Activated CD8-positive, alpha-beta memory T cell treated with anti-CD3 and anti-CD28 coated beads, Interleukin-2, amount 50 U/mL, for 24 hours (primary cell): ENCODE data around the gene CEP126.

Experiments used
- DNase-seq: peaks from one replicate; pipeline ENCODE4 v3.0.0-alpha.2; 2020; ENCODE audit errors: extremely low read depth

Gene CEP126, protein sequence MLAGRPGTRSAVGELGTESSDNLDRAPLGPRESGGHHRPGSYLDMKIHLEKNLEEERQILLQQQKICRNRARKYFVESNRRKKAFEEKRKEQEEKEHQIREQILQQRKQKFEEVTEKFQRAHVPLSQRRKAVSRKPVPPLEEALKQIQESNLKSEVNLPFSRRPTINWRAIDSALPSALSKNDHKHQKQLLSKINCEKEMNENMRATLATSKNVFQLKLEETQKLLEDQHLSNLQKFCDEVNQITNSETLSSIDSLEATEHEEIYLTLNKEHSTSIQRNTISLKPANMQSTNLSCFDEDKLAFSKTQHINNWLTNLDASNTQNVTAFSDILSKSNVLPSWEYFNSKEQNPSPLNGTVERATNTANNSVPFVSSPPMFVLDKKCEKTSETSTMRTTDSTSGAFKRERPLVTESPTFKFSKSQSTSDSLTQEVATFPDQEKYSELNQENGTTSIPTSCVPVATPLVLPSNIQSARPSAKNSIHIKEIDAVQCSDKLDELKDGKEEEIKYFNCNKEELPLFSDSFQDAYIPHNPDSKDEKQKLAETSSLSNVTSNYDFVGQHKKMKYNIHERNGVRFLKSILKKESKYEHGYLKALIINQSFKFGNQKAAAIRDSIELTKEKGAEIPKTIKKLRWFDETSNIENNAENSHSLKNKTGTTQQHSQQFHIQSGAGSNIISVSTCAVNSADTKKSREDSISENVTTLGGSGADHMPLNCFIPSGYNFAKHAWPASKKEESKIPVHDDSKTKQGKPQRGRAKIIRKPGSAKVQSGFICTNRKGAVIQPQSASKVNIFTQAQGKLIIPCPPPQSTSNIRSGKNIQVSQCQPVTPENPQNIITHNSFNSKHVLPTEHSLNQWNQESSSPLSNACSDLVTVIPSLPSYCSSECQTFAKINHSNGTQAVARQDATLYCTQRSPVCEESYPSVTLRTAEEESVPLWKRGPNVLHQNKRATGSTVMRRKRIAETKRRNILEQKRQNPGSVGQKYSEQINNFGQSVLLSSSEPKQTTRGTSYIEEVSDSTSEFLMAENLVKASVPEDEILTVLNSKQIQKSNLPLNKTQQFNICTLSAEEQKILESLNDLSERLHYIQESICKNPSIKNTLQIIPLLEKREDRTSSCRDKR

GRCh38 chr11:101914738-101915426 lies at the start of gene CEP126:
Gene CEP126, plus strand, starts transcription at chr11:101915010. Its CDS starts 275 bp downstream, at chr11:101915285.
- DNase-seq, result peak; percentile 84

GRCh38 chr11:101866619-101867491 lies 48.0 kb upstream of the CEP126 start:
- DNase-seq, result no peak

DNA sequence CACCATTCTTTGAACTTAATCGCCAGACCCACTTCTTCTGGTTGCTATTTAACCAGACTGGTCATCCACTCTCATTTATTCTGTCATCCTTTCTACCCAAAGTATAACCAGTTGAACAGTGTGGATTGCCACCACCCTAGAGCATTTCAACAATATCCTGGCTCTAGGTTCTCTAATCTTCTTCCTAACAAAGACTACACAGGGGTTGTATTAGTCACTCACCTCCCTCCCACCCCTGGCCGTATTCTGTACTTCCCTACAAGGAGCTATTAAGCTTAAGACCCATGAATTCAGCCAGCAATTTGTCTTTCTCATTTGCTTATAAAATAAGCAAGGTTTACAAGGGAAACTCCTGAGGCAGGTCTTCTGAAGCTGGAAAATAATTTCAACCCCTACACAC lies 46.9 kb upstream of the CEP126 start:
- DNase-seq, result no peak

- DNase-seq, result no peak
These were observed 44.3 kb upstream of the CEP126 start for GRCh38 chr11:101870510-101870909.

DNA sequence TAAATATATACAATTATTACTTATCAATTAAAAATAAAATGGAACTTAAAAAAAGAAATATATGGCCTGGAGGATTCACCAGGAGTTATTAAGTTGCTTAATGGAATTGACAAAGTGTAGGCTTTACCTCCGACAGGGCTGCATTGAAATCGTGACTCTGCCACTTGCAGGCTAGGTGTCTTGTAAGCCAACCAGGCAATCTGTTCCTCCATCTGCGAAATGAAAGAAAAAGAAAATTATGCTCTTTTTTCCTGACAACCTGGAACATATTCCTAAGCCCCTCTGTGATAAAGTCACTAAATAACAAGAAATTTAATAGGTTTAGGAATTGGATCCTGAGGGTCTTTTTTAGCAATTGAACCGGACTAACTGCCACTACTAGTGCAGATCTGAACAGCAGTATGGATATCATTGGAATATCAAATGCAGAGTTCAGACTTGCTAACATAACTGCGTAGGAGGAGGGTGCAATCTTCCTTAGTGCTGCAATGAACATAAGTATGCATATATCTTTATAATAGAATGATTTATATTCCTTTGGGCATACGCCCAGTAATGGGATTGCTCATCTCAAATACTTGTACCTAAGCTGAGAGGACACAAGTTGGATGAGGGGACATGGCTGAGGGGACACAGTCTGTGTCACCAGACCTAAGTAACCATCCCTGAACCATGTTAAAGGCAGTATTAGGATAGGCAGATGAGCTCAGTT lies 42.5 kb upstream of the CEP126 start:
- no peak for DNase-seq

GRCh38 chr11:101880222-101880621 lies 34.6 kb upstream of the CEP126 start:
- no peak for DNase-seq

DNA sequence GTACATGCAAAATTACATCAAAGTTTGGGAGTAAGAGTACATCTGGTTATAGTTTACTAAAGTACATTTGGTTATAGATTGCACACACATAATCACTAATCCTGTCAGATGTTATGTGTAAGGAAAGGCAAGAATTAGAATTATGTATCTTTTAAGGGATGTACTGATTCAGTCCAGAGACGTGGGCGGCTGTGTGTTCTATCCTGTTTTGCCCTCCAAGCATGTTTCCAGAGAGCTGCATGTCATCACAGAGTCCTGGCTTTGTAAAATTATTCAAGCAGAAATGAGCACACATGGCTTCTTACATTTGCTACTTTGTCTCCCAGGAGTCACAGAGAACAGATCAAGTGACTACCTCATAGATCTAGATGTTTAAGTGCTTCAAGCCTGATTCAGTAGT lies 33.2 kb upstream of the CEP126 start:
- no peak for DNase-seq

DNA sequence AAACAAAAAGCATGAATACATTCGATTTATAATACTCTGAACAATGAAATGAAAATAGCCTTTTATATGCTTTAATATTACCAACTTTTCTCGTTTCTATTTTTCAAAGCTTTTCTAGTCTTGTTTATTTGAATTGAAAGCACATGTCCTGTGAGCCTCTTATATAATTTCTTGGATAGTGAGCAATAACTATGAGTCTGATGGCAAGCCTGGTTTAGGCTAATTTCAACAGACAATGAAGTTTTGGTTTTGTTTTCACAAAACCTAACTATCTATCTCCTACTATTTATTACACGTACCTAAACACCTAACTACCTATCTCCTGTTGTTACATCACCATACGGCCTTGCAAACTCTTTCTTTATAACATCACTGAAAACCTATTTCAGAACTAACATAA lies 29.2 kb upstream of the CEP126 start:
- no peak for DNase-seq

- no peak for DNase-seq
These were observed 25.0 kb upstream of the CEP126 start for GRCh38 chr11:101889767-101890166.

GRCh38 chr11:101894505-101894904 lies 20.3 kb upstream of the CEP126 start:
- DNase-seq, result no peak

GRCh38 chr11:101907815-101908214 lies 7.0 kb upstream of the CEP126 start:
- DNase-seq, result no peak

DNA sequence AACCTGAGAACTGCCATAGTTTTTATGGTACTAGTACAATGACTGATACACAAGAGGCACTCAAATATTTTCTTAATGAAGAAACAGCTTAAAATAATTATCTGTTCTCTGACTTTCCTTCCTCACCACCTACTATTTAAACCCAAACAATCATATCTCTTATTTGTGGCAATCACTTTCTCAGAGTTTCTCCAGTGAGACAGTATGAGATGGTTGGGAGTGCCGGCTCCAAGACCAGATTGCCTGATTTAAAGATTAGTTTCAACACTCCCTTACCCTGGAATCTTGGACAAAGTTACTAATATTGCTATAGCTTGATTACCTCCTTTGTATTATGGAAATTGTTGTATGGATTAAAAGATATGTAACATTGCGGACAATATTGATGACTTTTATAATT lies 5.7 kb upstream of the CEP126 start:
- DNase-seq, result no peak

DNA sequence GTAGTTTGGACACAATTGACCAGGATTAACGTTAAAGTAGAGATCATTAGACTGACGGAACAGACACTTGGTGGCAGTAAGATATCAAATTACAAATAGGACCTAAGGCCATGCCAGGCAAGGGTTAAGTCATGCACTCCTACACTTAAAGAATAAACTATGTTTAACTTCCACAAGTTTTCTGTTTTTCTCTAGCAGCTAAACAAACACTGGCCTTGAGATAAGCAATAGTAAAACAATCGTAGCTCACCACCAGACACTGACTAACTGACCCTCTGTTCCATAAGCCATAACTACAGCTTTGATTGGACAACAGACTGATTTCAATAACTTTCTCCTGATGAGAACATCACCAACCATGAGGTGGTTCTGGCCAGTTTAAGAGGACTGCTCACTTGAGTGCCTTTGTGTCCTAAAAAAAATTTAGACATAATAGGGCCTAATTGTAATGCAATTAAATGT lies 2.0 kb upstream of the CEP126 start:
- no peak for DNase-seq

DNA sequence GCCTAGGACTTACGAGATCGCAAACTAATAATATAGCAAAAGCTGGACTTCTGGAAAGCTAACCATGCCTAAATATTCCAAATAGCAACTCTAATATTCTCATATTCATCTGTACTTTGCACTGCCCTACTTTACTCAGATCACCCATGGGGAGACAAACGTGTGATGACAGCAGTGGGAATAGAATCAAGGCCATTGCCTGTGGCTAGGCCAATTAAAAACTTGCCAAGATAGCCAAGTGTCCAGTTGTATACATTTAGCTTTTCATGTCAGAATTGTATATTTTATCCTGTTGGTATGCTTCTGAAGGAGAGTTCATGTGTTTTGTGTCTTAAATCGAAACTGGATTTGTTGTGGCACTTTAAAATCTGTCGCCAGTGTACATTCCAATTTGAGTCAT lies 1.2 kb upstream of the CEP126 start:
- no peak for DNase-seq

- DNase-seq, result no peak
These were observed 471 bp upstream of the CEP126 start for GRCh38 chr11:101914341-101914737.

GRCh38 chr11:101915791-101916291 lies 1.0 kb downstream of the CEP126 start:
- no peak for DNase-seq

DNA sequence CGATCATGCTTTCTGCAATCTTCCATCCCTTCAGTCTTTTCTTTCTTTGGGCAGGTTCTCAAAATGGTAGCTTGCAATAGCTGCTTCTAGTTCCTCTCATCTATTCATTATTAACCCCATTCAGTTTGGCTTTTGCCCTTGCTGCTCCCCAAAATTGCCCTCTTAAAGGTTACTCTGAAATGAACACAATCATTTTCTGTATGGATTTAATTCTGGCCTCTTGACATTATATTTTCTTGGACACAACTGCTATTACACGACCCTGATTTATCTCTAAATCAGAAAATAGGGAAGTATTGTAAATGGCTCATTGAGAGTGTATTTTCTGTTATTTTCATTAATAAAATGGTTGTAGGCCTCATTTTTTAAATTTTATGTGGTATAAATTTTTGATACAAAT lies 1.6 kb downstream of the CEP126 start, which contains the start of gene ANGPTL5:
Gene ANGPTL5 (minus strand): TSS at position 101 of the 400 bp plus-strand sequence. CDS start 8,613 bp downstream, outside the sequence.
- DNase-seq, result no peak

GRCh38 chr11:101917226-101917625 lies 2.4 kb downstream of the CEP126 start:
- no peak for DNase-seq

- no peak for DNase-seq
These were observed 6.2 kb downstream of the CEP126 start for GRCh38 chr11:101920992-101921391.

GRCh38 chr11:101923554-101923953 lies 8.7 kb downstream of the CEP126 start:
- no peak for DNase-seq
